ENCODE results near the gene MYOD1.

DNA sequence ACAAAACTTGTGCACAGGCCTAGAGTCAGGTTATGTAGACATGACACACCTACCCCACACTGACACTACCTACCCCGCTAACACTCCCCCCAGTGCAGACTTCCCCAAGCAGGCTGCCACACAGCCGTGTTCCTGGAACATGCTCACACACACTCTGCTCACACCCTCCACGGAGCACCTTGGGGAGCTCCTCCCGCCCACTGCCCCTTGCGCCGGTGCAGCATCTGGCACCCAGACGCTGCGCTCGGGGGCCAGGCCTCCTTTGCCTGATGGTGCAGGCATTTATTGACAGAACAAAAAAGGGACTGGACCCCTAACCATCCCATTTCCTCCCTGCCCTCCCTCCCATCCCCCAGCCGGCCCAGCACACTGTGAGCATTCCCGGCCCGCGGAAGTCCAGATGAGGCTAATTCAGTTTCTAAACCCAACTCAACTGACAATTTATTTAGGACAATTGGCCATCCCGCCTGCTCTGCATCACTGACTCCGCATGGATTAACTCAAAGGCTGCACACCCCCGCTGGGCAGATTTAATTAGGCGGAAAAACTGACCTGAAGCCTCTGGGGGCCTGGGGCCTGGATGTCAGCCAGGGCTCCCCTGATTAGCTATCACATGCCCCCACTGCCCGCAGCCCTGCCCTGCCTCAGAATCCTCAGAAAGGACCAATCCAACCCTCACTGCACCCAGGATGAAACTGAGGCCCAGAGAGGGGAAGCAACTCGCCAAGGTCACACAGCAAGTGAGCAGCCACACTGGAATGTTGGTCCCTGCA lies 45.3 kb downstream of the MYOD1 start:
- TF ChIP-seq, protein P1, sequence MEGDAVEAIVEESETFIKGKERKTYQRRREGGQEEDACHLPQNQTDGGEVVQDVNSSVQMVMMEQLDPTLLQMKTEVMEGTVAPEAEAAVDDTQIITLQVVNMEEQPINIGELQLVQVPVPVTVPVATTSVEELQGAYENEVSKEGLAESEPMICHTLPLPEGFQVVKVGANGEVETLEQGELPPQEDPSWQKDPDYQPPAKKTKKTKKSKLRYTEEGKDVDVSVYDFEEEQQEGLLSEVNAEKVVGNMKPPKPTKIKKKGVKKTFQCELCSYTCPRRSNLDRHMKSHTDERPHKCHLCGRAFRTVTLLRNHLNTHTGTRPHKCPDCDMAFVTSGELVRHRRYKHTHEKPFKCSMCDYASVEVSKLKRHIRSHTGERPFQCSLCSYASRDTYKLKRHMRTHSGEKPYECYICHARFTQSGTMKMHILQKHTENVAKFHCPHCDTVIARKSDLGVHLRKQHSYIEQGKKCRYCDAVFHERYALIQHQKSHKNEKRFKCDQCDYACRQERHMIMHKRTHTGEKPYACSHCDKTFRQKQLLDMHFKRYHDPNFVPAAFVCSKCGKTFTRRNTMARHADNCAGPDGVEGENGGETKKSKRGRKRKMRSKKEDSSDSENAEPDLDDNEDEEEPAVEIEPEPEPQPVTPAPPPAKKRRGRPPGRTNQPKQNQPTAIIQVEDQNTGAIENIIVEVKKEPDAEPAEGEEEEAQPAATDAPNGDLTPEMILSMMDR (conservative IDR thresholded peaks at IDR 0.05; ENCODE audit: low read length), result no peak
- no peak for TF ChIP-seq EZH2phosphoT487 (IDR thresholded peaks at IDR 0.05; ENCODE audit: borderline replicate concordance, low read depth, low read length)
